Liver (tissue), 9 donors: ENCODE data around the gene CARHSP1. TPM values are rescaled to one million over a fixed set of nuclear protein-coding genes. Genes with fewer than 3 reads are reported as not detected.

Experiments used
- DNase-seq: peaks from one replicate; pipeline ENCODE4 v3.0.0-alpha.2; 2017; ENCODE audit warnings: low spot score
- H3K27ac ChIP-seq, 2 donors: one replicate each; pipeline ENCODE4 v1.7.0; 2013; ENCODE audit warnings: inconsistent platforms in 2 of 2, low read length in 2 of 2, control low read depth in 1 of 2, low read depth in 1 of 2, mild to moderate bottlenecking in 1 of 2
- H3K27me3 ChIP-seq, 4 donors: one replicate each; pipeline versions ENCODE4 v1.6.1 to v1.7.0; 2013; ENCODE audit warnings: low read length in 3 of 4, inconsistent platforms in 1 of 4, mild to moderate bottlenecking in 1 of 4, moderate library complexity in 1 of 4; ENCODE audit not compliant: control insufficient read depth in 4 of 4, insufficient read depth in 4 of 4
- H3K36me3 ChIP-seq, 4 donors: one replicate each; pipeline versions ENCODE4 v1.6.1 to v1.7.0; 2013; ENCODE audit warnings: low read length in 3 of 4, mild to moderate bottlenecking in 3 of 4, low read depth in 1 of 4, moderate library complexity in 1 of 4; ENCODE audit not compliant: control insufficient read depth in 4 of 4, insufficient read depth in 3 of 4
- H3K4me1 ChIP-seq, 4 donors: one replicate each; pipeline versions ENCODE4 v1.6.1 to v1.7.0; 2013; ENCODE audit warnings: low read length in 3 of 4, mild to moderate bottlenecking in 3 of 4, moderate library complexity in 1 of 4; ENCODE audit not compliant: control insufficient read depth in 4 of 4, insufficient read depth in 4 of 4
- H3K4me3 ChIP-seq, 3 donors: one replicate each; pipeline versions ENCODE4 v1.6.1 to v1.7.0; 2013; ENCODE audit warnings: low read length in 3 of 3, control low read depth in 1 of 3, low read depth in 1 of 3, mild to moderate bottlenecking in 1 of 3
- H3K9ac ChIP-seq, 2 donors: one replicate each; pipeline ENCODE4 v1.7.0; 2013; ENCODE audit warnings: low read length in 2 of 2, mild to moderate bottlenecking in 2 of 2, moderate library complexity in 2 of 2, control low read depth in 1 of 2, low read depth in 1 of 2
- H3K9me3 ChIP-seq, 4 donors: one replicate each; pipeline versions ENCODE4 v1.6.1 to v1.7.0; 2013; ENCODE audit warnings: low read length in 3 of 4; ENCODE audit not compliant: control insufficient read depth in 4 of 4
- ATF3 ChIP-seq: IDR thresholded peaks from 2 replicates; pipeline ENCODE4 v1.6.1; 2016; ENCODE audit warnings: antibody characterized with exemption
- CTCF ChIP-seq: fragments of 150-350 bp; IDR thresholded peaks from 2 replicates; pipeline ENCODE4 v1.5.1; 2017; ENCODE audit warnings: improper control_type of control experiment, low read depth, low read length; ENCODE audit not compliant: missing input control
- EGR1 ChIP-seq, 2 donors: IDR thresholded peaks; 2 replicates each; pipeline ENCODE4 v1.6.1; 2016 to 2018; ENCODE audit warnings: antibody characterized with exemption in 2 of 2, low read depth in 2 of 2
- FOXA1 ChIP-seq: IDR thresholded peaks from 2 replicates; pipeline ENCODE4 v1.6.1; 2016; ENCODE audit warnings: antibody characterized with exemption
- FOXA2 ChIP-seq: IDR thresholded peaks from 2 replicates; pipeline ENCODE4 v1.6.1; 2016; ENCODE audit warnings: antibody characterized with exemption
- GABPA ChIP-seq, 2 donors: IDR thresholded peaks in 1 of 2; conservative IDR thresholded peaks in 1 of 2; 2 replicates each; pipeline ENCODE4 v1.6.1; 2016; ENCODE audit warnings: antibody characterized with exemption in 2 of 2, mild to moderate bottlenecking in 1 of 2, moderate library complexity in 1 of 2
- HNF4A ChIP-seq, 2 donors: conservative IDR thresholded peaks; 2 replicates each; pipeline ENCODE4 v1.6.1; 2016; ENCODE audit warnings: antibody characterized with exemption in 2 of 2, mild to moderate bottlenecking in 2 of 2
- HNF4G ChIP-seq: IDR thresholded peaks from 2 replicates; pipeline ENCODE4 v1.6.1; 2016; ENCODE audit warnings: antibody characterized with exemption
- JUND ChIP-seq, 2 donors: IDR thresholded peaks; 2 replicates each; pipeline ENCODE4 v1.6.1; 2016; ENCODE audit warnings: antibody characterized with exemption in 2 of 2
- MAX ChIP-seq: IDR thresholded peaks from 2 replicates; pipeline ENCODE4 v1.6.1; 2016; ENCODE audit warnings: antibody characterized with exemption
- NR2F2 ChIP-seq: IDR thresholded peaks from 2 replicates; pipeline ENCODE4 v1.6.1; 2016; ENCODE audit warnings: antibody characterized with exemption
- RAD21 ChIP-seq, 2 donors: IDR thresholded peaks; 2 replicates each; pipeline ENCODE4 v1.6.1; 2016; ENCODE audit warnings: antibody characterized with exemption in 2 of 2, mild to moderate bottlenecking in 2 of 2
- REST ChIP-seq: IDR thresholded peaks from 2 replicates; pipeline ENCODE4 v1.6.1; 2016; ENCODE audit warnings: antibody characterized with exemption, mild to moderate bottlenecking
- RXRA ChIP-seq, 2 donors: IDR thresholded peaks; 2 replicates each; pipeline ENCODE4 v1.6.1; 2017 to 2018; ENCODE audit warnings: antibody characterized with exemption in 2 of 2, mild to moderate bottlenecking in 1 of 2
- SP1 ChIP-seq: IDR thresholded peaks from 2 replicates; pipeline ENCODE4 v1.6.1; 2018; ENCODE audit warnings: antibody characterized with exemption, mild to moderate bottlenecking
- TAF1 ChIP-seq: conservative IDR thresholded peaks from 2 replicates; pipeline ENCODE4 v1.6.1; 2016; ENCODE audit warnings: antibody characterized with exemption, mild to moderate bottlenecking
- YY1 ChIP-seq: IDR thresholded peaks from 2 replicates; pipeline ENCODE4 v1.6.1; 2016; ENCODE audit warnings: antibody characterized with exemption, mild to moderate bottlenecking
- ZBTB33 ChIP-seq: IDR thresholded peaks from 2 replicates; pipeline ENCODE4 v1.6.1; 2016; ENCODE audit warnings: antibody characterized with exemption
- WGBS: extraction: QIAGEN DNeasy Blood & Tissue Kit; methylation state at CpG from one replicate; pipeline ENCODE4 v1.1.7; 2013; 5-methylcytosine and 5-hydroxymethylcytosine counted together
- polyA plus RNA-seq, 2 donors: library from polyadenylated mRNA; stranded (reverse) in 1 of 2; unstranded in 1 of 2; fragments of 200-250 nt in 1 of 2; fragments of >200 nt in 1 of 2; fragmentation: Nextera tagmentation in 1 of 2; extraction: Ambion mirVana in 1 of 2; gene quantifications; one replicate each; pipeline versions ENCODE4 v1.2.1 to v1.2.3, GENCODE V29; 2013 to 2015
- total RNA-seq, 2 donors: library from RNA; depleted of rRNA; stranded (reverse); fragments of >200 nt; gene quantifications; one replicate each; pipeline ENCODE4 v1.2.3, GENCODE V29; 2014
- donor health status: healthy.
- donor health status: healthy.
- donor health status: healthy.
- donor health status: healthy.
- donor health status: healthy.

Gene CARHSP1
- total and polyA plus RNA-seq, 4 donors, result 81.2 to 162 (median 119) TPM

GRCh38 chr16:8882725-8883377 lies 14.0 kb upstream of the CARHSP1 start:
- Histone ChIP-seq H3K9ac (no peak overlapping the region), H3K36me3 (no peaks in the 10 kb centered on the region), H3K4me3 (no peak overlapping the region), H3K9me3 (no peaks in the 10 kb centered on the region), H3K27me3 (no peaks in the 10 kb centered on the region), H3K27ac (no peak overlapping the region), H3K4me1 (peaks cover 2 to 8% (median 3%) of the 10 kb centered on the region in 4 donors)
- WGBS, result 89% methylated on average over 17 of the region's 17 CpGs
- no peak for DNase-seq
- TF ChIP-seq YY1 (no peak), RXRA (IDR thresholded peaks at IDR 0.05) (no peak), RAD21 (IDR thresholded peaks at IDR 0.05) (no peak), FOXA2 (no peak), ATF3 (no peak), SP1 (no peak), ZBTB33 (no peak), JUND (IDR thresholded peaks at IDR 0.05) (no peak), MAX (no peak), HNF4G (no peak), FOXA1 (no peak)

GRCh38 chr16:8882041-8882617 lies 13.3 kb upstream of the CARHSP1 start, which contains the start of gene LITAFD:
Gene LITAFD, plus strand, starts transcription at chr16:8882351. Its CDS starts 2,005 bp downstream, at chr16:8884356.
- Histone ChIP-seq H3K4me1 (peaks cover 2 to 8% (median 3%) of the 10 kb centered on the region in 4 donors), H3K27ac (no peak within 1 kb of the TSS), H3K27me3 (no peaks in the 10 kb centered on the region), H3K9me3 (no peaks in the 10 kb centered on the region), H3K4me3 (no peak within 1 kb of the TSS), H3K9ac (no peak within 1 kb of the TSS), H3K36me3 (no peaks in the 10 kb centered on the region)
- 82% methylated on average over 10 of the region's 10 CpGs for WGBS
- no peak for DNase-seq
- no peak for TF ChIP-seq EGR1 (IDR thresholded peaks at IDR 0.05; ENCODE audit: low read depth in 2 of 2)
- TF ChIP-seq FOXA2, result no peak
- no peak for TF ChIP-seq CTCF
- no peak for TF ChIP-seq RXRA (IDR thresholded peaks at IDR 0.05)
- no peak for TF ChIP-seq JUND (IDR thresholded peaks at IDR 0.05)
- TF ChIP-seq HNF4A (conservative IDR thresholded peaks at IDR 0.05), result no peak
- no peak for TF ChIP-seq FOXA1
- no peak for TF ChIP-seq NR2F2
- no peak for TF ChIP-seq ATF3
- TF ChIP-seq TAF1, result no peak
- TF ChIP-seq REST, result no peak
- no peak for TF ChIP-seq MAX
- TF ChIP-seq RAD21 (IDR thresholded peaks at IDR 0.05), result no peak
- TF ChIP-seq GABPA (IDR thresholded peaks at IDR 0.05 in 1 of 2, conservative IDR thresholded peaks at IDR 0.05 in 1 of 2), result no peak
- no peak for TF ChIP-seq ZBTB33
- TF ChIP-seq YY1, result no peak
- TF ChIP-seq HNF4G, result no peak
